Activated CD8-positive, alpha-beta memory T cell treated with anti-CD3 and anti-CD28 coated beads for 1 hour (primary cell): Measurements from ENCODE around the gene NOTUM.

Source experiments
- DNase-seq, 2 donors: peaks; one replicate each; pipeline ENCODE4 v3.0.0-alpha.2; 2020; ENCODE audit warnings: low read depth in 1 of 2; ENCODE audit errors: extremely low read depth in 1 of 2

NOTUM gene

GRCh38 chr17:81912441-81913309, 48.3 kb downstream of the NOTUM start:
- DNase-seq = no peak

- DNase-seq = no peak
These were observed 49.0 kb downstream of the NOTUM start for GRCh38 chr17:81911969-81912368.

- DNase-seq = peak; percentile 82 to 90
These were observed 49.6 kb downstream of the NOTUM start, which contains the start of gene PCYT2 for GRCh38 chr17:81911277-81911961. PCYT2 (minus strand) TSS chr17:81911399; CDS start chr17:81911355, 44 bp downstream.

DNA sequence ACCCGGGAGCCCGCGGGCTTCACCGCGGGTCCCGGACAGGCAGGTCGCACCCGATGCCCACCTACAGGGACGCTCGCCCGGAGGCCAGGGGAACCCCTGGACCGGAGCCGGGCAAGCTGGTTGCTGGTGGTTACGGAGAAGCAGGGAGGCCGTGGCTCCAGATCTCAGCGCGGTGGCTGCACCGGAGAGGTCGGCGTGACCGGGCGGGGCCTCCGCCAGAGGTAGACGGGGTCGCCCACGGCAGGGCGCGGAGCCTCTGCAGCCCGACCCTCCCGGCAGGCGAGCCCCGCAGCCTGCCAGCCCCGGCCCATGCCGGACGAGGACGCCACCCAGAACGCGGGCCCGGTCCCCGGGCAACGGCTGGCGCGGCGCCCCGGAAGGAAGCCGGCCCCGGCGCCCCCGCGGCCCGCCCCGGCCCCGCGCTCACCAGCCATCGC, 50.1 kb downstream of the NOTUM start:
- DNase-seq = no peak

DNA sequence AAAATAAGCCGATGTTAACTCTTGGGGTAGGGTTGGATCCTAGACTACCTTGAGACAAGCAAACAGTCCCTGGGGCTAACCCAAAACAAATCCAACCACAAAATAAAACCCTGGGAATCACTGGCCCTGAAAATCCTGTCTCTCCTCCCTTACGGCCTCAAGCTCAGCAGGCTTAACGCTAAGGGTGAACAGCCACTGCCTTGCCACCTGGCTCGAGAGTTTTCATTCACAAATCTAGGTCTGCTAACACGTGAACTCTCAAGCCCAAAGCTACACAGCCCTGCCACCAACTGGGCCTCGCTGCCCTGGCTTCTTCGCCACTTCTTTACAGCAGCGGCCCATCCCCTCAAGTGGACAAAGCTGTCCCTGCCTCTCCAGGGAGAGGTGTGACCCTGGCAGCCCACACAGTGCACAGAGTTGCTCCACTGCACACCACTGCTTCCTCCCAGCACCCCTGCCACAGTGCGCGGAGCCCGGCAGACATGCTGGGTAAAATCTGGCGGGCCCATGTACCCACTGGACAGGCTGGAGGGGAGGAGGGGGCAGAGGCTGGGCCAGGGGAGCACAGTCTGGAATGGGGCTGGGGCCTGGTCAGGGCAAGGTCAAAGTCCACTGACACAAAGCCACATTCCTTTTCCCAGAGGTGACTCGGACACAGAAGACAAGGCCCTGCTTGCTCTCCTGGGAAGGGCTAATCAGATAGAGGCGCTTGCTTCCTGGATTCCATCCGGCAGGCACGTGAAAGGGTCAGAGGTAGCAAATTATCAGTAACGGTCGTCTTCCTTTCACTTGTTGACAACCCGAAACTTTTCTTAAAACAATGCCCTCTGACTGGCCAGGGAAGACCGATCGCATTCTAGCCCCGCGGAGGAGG, 50.8 kb downstream of the NOTUM start:
- DNase-seq = no peak

GRCh38 chr17:81909231-81909630, 51.8 kb downstream of the NOTUM start:
- DNase-seq = no peak

DNA sequence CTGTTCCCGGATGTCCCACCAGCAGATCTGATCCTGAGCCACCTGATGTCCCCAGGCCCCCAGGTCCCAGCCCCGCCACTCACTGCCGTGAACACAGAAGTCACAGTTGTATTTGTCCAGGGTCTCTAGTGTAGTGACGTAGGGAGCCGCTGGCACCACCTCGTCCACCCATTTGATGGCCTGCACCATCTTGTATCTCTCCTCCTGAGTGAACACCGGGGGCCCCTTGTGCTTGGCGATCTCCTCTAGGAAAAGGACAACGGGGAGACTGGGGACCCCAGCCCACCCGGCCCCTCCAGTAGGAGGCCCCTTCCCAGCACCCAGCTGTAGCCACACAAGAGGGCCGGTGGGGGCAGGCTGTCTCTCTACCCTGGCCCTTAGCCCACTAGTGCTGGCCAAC, 52.2 kb downstream of the NOTUM start:
- DNase-seq = no peak

DNA sequence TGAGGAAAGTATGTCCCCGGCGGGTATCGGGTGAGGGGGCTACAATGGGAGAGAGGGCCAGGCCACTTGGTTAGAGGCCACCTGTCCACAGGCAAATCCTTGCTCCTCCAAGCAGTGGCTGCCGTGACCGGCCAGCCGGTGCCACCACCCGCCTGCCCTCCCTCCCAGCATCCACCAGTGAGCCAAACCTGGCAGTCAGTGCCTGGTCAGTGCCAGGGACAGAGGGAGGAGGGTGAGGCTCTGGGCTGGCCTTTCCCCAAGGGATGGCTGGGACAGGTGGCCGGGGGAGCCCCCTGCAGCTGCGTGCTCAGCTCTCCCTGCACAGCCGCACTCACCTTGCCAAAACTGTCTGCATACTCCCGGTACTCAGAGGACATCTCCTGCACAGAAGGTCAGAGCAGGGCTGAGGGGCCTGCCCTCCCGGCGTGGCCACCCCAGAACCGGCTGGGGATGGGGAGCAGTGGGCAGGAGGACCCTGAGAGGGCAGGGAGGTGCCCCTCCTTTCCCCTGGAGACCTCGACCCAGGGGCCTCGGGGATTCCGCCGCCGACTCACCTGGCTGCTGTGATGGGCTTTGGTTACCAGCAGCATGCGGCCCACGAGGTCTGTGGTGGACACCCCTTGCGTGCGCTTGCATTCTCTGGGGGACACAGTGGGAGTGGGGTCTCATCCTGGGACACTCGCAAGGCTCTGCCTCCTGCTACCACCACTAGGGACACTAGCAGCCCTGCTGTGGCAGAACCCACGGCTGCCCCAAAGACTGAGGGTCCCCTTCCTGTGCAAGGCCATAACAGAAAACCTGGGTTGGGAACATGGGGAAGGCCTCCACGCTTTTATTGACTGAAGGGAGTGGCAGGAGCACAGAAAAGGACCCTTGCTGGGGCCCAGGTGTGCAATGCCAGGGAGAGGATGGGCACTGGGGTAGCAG, 53.5 kb downstream of the NOTUM start:
- DNase-seq = no peak

DNA sequence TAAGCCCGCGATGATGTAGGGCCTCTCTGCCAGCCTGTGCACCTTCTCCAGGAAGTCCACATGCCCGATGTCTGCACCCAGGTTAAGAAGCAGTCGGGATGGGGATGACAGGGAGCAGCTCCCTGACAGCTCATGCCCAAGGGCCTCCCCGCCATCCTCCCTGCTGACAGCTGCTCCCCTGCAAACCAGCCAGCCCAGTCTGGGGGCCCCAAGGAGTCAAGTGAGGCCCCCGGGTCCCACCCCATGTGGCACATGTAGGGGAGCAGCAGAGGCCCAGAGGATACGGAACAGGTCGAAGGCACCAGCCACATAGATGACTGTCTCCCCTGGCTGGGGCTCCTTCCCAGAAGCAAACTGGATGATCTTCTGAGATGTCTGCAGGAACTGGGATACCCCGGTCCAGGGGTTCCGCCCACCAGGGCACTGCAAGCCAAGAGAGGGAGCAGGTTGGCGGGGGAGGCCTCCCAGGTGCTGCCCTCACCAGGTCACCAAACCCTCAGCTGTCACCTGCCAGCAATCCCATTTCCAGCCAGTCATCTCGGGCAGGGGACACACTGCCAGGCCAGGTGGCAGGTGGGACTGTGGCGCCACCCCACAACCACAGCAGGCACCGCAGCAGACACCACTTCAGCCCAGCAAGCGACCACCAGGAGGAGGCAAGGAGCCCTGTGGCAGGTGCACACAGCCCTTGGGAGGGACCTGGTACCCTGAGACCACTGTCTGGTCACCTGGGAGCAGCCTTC, 54.3 kb downstream of the NOTUM start:
- DNase-seq = no peak

DNA sequence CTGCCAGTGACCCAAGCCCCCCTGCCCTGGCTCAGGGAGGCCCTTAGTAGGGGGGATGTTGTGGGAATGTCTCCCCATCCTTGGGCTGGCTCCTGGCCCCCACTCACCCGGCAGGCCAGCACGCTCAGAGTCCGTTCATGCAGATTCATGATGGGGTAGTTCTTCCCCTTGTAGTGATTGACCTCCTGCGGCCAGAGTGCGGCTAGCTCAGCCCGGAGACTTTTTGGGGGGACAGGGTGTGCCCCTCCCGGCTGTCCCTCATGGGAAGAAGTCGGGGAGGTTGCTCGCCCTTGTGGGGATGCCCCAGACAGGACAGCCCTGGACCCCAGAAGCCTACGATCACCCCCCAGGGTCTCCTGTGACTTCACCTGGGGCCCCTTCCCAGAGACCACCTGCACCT, 55.0 kb downstream of the NOTUM start:
- DNase-seq = no peak

DNA sequence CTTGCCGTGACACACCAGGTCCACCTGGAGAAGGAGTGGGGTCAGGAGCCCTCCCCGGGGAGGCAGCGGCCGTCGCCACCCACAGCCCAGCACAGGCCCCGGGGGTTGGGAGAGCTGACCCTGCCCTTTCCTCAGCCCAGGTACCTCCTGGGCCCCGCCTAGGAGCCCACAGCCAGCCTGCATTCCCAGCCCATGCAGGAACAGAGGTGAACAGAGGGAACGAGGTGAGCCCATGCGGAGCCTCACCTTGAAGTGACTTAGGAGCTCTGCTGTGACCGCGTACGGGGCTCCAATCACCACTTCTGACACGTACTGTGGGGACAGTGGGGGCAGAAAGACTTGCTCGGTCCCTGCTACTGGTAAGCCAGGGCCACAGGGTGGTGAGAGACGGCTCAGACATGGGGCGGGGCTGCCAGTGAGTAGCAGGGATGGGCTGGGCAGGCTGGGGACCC, 55.5 kb downstream of the NOTUM start:
- DNase-seq = no peak

GRCh38 chr17:81904600-81905423, 56.2 kb downstream of the NOTUM start:
- DNase-seq = no peak

DNA sequence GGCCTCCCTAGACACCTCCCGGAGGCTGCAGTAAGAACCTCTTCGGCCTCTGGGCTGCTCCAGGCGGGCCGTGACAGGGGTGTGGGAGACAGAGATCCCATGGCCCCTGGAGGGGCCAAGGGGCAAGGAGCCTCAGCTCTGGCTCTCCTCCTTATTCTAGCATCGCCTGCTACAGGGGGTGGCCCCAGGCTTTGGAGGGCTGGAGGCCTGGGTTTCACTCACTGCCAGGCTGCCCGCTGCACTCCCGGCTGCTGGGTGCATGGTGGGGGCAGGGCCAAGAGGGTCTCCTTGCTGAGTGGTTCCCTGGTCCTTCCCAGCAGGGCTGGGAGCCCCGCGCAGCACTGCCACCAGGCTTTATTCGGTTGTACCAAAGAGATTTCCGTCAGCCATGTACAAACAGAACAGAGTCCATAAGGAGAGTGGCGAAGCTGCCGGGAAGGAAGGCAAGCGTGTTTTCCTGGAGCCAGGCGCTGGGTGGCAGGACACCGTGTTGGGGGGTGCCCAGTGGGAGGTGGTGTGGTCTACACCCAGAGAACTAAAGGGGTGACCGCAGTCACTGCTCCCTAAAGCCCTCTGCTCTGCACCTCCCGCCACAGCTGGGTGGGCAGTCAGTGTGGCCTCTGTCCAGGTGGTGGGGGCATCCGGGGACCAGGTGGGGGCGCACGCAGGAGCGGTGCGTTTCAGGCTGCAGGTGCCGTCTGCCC, 56.9 kb downstream of the NOTUM start:
- DNase-seq = no peak

GRCh38 chr17:81903415-81903831, 57.6 kb downstream of the NOTUM start:
- DNase-seq = no peak

DNA sequence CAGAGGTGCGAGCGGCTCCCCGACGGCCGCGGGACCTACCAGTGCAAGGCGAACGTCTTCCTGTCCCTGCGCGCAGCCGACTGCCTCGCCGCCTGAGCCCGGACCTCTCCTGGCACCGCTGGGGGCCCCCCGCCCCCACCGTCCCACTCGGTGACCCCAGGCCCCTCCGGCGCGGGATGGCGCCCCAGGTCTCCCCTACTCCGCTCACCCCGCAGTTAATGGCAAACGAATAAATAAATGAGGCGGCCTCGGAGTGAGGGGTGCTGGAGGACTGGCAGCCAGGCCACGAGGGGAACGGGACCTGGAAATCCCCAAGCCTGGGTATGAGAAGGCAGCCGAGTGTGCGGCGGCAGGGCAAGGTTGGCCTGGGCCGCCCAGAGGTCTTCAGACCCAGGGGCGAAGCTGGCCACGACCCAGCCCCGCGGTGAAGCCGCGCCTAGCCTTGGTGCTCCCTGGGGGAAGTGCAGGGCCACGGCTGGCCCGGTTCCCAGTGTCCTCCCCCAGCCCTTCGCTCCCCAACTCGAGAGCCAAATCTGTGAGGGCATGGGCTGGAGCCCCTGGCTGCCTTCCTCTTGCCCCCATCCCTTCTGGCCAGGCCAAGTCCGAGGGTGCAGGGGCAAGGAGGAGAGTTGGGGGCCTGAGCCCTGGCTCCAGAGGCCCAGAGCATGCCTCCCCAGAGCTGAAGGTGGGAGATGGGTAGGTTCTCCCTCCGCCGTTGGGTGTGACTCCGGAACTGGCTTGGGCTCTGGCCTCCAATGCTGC, 58.2 kb downstream of the NOTUM start:
- no peak for DNase-seq
